Common myeloid progenitor, CD34-positive (primary cell): ENCODE measurements around the gene ANKRD36C. TPM values are rescaled to one million over a fixed set of nuclear protein-coding genes. Genes with fewer than 3 reads are reported as not detected.
"Not testable (repeated sequence)": the region's sequence is repeated elsewhere in the genome, so short reads cannot be mapped to it uniquely, and the experiment has no call there.

Experiments
- CTCF ChIA-PET: fragments of 350-600 bp; sonication (Branson Sonifier 250); formaldehyde crosslinking; loops from one replicate; lab custom pipeline; 2021; ENCODE audit warnings: antibody characterized with exemption; lab: Charles Lee
- POLR2A ChIA-PET: fragments of 350-600 bp; sonication (Branson Sonifier 250); formaldehyde crosslinking; loops from one replicate; lab custom pipeline; 2021; ENCODE audit warnings: antibody characterized with exemption; lab: Charles Lee
- DNase-seq, 3 donors: peaks; one replicate each; pipeline versions ENCODE4 v3.0.0 to v3.0.0-alpha.2; 2013
- H3K27ac ChIP-seq, 2 experiments: 1 replicate in 1 of 2; 2 replicates in 1 of 2; pipeline ENCODE4 v1.7.0; 2013; ENCODE audit warnings: inconsistent platforms in 2 of 2, low read length in 2 of 2, mild to moderate bottlenecking in 2 of 2, low read depth in 1 of 2, moderate library complexity in 1 of 2; ENCODE audit not compliant: severe bottlenecking in 2 of 2, insufficient read depth in 1 of 2, poor library complexity in 1 of 2
- H3K27me3 ChIP-seq, 5 experiments: replicated peaks in 2 of 5; 1 replicate in 3 of 5; 2 replicates in 2 of 5; pipeline versions ENCODE4 v1.6.1 to v1.7.0; 2013; ENCODE audit warnings: low read length in 4 of 5, mild to moderate bottlenecking in 2 of 5, moderate library complexity in 2 of 5, inconsistent platforms in 1 of 5; ENCODE audit not compliant: insufficient read depth in 5 of 5, control insufficient read depth in 4 of 5
- H3K36me3 ChIP-seq, 4 experiments: 1 replicate in 2 of 4; 2 replicates in 2 of 4; pipeline versions ENCODE4 v1.6.1 to v1.7.0; 2013; ENCODE audit warnings: low read length in 3 of 4, control low read depth in 1 of 4, mild to moderate bottlenecking in 1 of 4; ENCODE audit not compliant: control insufficient read depth in 4 of 4, insufficient read depth in 4 of 4
- H3K4me1 ChIP-seq, 4 experiments: 1 replicate in 3 of 4; 2 replicates in 1 of 4; pipeline versions ENCODE4 v1.6.1 to v1.7.1; 2013; ENCODE audit warnings: low read length in 3 of 4, mild to moderate bottlenecking in 3 of 4, control low read depth in 1 of 4, inconsistent platforms in 1 of 4, moderate library complexity in 1 of 4; ENCODE audit not compliant: control insufficient read depth in 4 of 4, insufficient read depth in 4 of 4; ENCODE audit errors: control extremely low read depth in 1 of 4
- H3K4me3 ChIP-seq, 7 experiments: 1 replicate in 4 of 7; 2 replicates in 3 of 7; pipeline versions ENCODE4 v1.5.1 to v1.7.0; 2013; ENCODE audit warnings: mild to moderate bottlenecking in 7 of 7, low read length in 6 of 7, moderate library complexity in 6 of 7, inconsistent platforms in 2 of 7, low read depth in 2 of 7, control low read depth in 1 of 7; ENCODE audit not compliant: insufficient read depth in 4 of 7, control insufficient read depth in 1 of 7; ENCODE audit errors: extremely low read depth in 1 of 7
- H3K9me3 ChIP-seq, 5 experiments: 1 replicate in 4 of 5; 2 replicates in 1 of 5; pipeline versions ENCODE4 v1.6.1 to v1.7.1; 2013; ENCODE audit warnings: low read length in 4 of 5, mild to moderate bottlenecking in 2 of 5, inconsistent platforms in 1 of 5, low read depth in 1 of 5, moderate library complexity in 1 of 5; ENCODE audit not compliant: control insufficient read depth in 4 of 5, insufficient read depth in 2 of 5; ENCODE audit errors: control extremely low read depth in 1 of 5
- WGBS: methylation state at CpG from one replicate; pipeline ENCODE4 v1.1.5; 2013; ENCODE audit not compliant: insufficient coverage; 5-methylcytosine and 5-hydroxymethylcytosine counted together
- polyA plus RNA-seq: library from polyadenylated mRNA; unstranded; fragments of 120-200 nt; gene quantifications from one replicate; pipeline ENCODE4 v1.2.1, GENCODE V29; 2013

Gene ANKRD36C
- polyA plus RNA-seq, result 53.3 TPM

DNA sequence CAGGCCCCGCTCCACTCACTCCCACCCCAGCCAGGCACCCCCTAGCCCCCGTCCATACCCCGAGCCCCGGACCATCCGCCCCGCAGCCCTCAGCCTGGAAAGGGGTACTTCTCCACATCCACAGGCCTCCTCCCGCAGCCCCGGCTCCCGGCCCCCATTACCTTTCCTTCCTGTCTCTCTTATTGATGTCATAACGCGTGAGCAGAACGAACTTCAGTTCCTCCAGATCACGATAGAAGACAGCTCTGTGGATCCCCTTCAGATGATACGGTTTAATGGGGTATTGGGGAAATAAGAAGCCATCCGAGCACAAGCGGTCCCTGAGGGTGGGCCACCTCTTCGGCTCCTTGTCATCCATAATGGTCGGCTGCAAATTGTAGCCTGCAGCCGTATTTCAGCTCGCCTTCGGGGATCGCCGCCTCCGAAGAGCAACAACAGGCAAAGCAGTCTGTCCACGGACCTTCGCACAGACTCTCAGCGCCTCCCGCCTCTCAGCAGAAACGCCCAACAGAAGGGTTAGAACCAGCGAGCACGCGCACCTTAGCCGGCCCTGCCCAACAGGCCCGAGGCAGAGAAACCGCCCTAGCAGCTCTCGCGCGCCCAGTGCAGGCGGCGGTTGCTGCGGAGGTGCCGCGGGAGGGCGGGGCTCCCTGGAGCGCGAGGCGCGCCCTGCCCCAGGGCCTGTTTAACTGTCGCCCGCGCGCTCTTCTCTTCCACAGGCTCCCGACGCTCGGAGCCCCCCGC lies at the start of gene ANKRD36C:
Gene ANKRD36C, minus strand, starts transcription at position 474 of the 744 bp plus-strand sequence. Its CDS starts 116 bp downstream, at position 358.
- peak; percentile 40 to 65 (median 61) for DNase-seq
- H3K4me1 ChIP-seq, POLR2A ChIA-PET, H3K36me3 ChIP-seq, H3K27me3 ChIP-seq, H3K9me3 ChIP-seq: not testable (repeated sequence)
- CTCF ChIA-PET, result interaction anchor here (0.9 to 2.0 kb wide), 4 partner anchors 18 to 296 kb away, joined by 3 to 11 read pairs (median 4); no protein-coding TSS in a partner anchor
- Histone ChIP-seq H3K27ac (peak within 1 kb of the TSS; percentile 77 to 84), H3K4me3 (peak within 1 kb of the TSS; percentile 69 to 90 (median 78))
- WGBS, result 0% methylated on average over 17 of the region's 56 CpGs

- H3K4me3 ChIP-seq, CTCF ChIA-PET, DNase-seq, H3K27ac ChIP-seq, POLR2A ChIA-PET, H3K9me3 ChIP-seq, H3K36me3 ChIP-seq, H3K27me3 ChIP-seq, H3K4me1 ChIP-seq: not testable (repeated sequence)
- no CpG with 5 or more reads among the region's 14 CpGs for WGBS
Observed at GRCh38 chr2:96035554-96035953, 43.9 kb upstream of the ANKRD36C start.

GRCh38 chr2:96034792-96035191 lies 43.2 kb upstream of the ANKRD36C start, which contains the start of gene GPAT2:
TSS of gene GPAT2 (minus strand) at chr2:96034916. CDS start at chr2:96032359, 2,557 bp downstream.
- no CpG with 5 or more reads among the region's 34 CpGs for WGBS

DNA sequence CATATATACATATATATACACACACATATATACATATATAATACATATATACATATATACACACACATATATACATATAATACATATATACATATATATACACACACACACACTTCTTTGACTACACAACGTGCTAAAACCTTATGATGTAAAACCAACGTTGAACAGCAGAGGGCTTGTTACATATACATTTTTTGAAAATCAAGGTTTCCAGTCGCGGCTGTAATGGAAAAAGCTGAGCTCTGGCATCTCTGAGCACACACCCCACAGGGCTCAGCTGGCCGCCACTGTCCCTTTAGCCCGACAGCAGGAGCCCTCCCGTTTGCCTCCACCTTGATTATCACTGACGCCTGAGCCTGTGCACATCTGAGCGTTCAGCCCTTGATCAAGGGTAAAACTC lies 42.4 kb upstream of the ANKRD36C start:
- CTCF ChIA-PET, H3K9me3 ChIP-seq, H3K4me1 ChIP-seq, H3K4me3 ChIP-seq, H3K27me3 ChIP-seq, DNase-seq, H3K36me3 ChIP-seq, H3K27ac ChIP-seq, POLR2A ChIA-PET: not testable (repeated sequence)
- WGBS, result no CpG with 5 or more reads among the region's 9 CpGs

More at GRCh38 chr2:96034792-96035191, 43.2 kb upstream of the ANKRD36C start, which contains the start of gene GPAT2:
- H3K27me3 ChIP-seq, CTCF ChIA-PET, DNase-seq, H3K27ac ChIP-seq, H3K4me1 ChIP-seq, H3K9me3 ChIP-seq, H3K4me3 ChIP-seq, H3K36me3 ChIP-seq, POLR2A ChIA-PET: not testable (repeated sequence)

GRCh38 chr2:96027725-96028325 lies 36.2 kb upstream of the ANKRD36C start:
- H3K4me3 ChIP-seq, H3K36me3 ChIP-seq, POLR2A ChIA-PET, H3K4me1 ChIP-seq, CTCF ChIA-PET, H3K9me3 ChIP-seq, DNase-seq, H3K27me3 ChIP-seq, H3K27ac ChIP-seq: not testable (repeated sequence)
- no CpG with 5 or more reads among the region's 16 CpGs for WGBS

DNA sequence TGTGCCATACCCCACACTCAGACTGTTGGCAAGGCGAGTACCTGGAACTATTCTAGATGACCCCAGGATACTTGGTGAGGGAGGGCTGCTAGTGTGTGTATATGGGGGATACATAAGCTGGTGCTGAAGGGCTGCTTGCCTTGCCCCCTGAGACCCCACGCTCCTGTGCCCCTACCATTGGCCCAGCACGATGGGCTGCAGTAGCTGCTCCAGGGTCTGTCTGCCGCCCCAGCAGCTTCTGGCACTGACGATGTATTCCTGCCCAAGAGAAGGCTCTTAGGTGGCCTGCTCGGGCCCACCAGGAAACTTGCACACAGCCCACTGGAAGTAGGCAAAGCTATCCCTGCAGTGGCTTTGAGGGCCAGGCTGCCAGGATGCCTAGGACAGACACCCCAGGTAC lies 34.1 kb upstream of the ANKRD36C start:
- POLR2A ChIA-PET, H3K4me1 ChIP-seq, DNase-seq, CTCF ChIA-PET, H3K36me3 ChIP-seq, H3K9me3 ChIP-seq, H3K4me3 ChIP-seq, H3K27ac ChIP-seq, H3K27me3 ChIP-seq: not testable (repeated sequence)
- no CpG with 5 or more reads among the region's 6 CpGs for WGBS

DNA sequence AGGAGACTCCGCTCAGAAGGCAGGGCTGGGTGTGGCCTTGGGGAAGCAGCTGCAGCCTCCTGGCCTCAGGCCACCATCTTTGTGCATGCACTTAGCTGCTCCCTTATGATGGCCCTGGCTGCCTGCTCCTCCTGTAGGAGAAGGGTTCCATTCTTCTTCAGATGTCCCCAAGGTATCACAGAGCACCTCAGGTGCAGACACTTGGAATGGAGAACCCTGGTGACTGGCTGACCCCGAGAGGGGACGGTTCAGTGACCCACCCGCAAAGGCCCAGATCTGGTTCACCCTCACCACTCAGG lies 33.5 kb upstream of the ANKRD36C start:
- DNase-seq, result no peak
- H3K36me3 ChIP-seq, result no peaks in the 10 kb centered on the region
- no peak overlapping the region for H3K4me3 ChIP-seq
- H3K27ac ChIP-seq, result no peak overlapping the region
- H3K4me1 ChIP-seq, result no peaks in the 10 kb centered on the region
- no peaks in the 10 kb centered on the region for H3K9me3 ChIP-seq
- no CpG with 5 or more reads among the region's 4 CpGs for WGBS
- CTCF ChIA-PET, result interaction anchor here (0.8 to 3.2 kb wide), 3 partner anchors 14 to 114 kb away, joined by 3 to 14 read pairs (median 3); partner anchors contain the start of gene ASTL
- no peaks in the 10 kb centered on the region for H3K27me3 ChIP-seq
- POLR2A ChIA-PET, result no interaction called here
